DLD1 (cell line): ENCODE results near the gene TMEM88.

Experiments
- in situ Hi-C: cut with HindIII; loops from 2 replicates; pipeline ENCODE4 v1.10.0; 2017; ENCODE audit warnings: low sequenced_read_pairs

The TMEM88 gene

GRCh38 chr17:7843536-7844291, 11.2 kb upstream of the TMEM88 start:
- in situ Hi-C loops = no loop called here

GRCh38 chr17:7844292-7845154, 10.3 kb upstream of the TMEM88 start:
- in situ Hi-C loops = no loop called here

DNA sequence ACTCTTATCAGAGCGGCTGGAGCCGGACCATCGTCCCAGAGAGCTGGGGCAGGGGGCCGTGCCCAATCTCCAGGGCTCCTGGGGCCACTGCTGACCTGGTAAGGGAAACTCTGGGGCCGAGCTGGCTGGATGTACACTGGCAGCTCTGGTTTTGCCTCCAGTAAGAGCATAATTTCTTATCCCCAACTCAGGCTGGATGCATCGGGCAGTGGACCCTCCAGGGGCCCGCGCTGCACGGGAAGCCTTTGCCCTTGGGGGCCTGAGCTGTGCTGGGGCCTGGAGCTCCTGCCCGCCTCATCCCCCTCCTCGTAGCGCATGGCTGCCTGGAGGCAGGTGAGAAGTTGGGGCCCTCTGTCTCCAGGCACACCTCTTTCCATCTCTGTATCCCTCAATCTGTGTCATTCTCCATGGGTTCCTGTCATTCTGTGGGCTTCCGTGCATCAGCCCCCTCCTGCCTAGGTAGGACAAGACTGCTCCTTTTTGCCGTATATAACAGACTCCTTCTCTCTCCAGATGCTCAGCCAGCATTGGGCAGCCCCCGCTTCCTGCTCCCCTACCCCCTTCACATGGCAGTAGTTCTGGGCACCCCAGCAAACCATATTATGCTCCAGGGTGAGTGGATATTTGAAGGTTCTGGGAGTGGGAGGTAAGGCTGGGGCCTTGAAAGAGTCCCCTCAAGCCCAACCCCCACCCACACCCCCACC, 9.4 kb upstream of the TMEM88 start:
- in situ Hi-C loops = no loop called here

DNA sequence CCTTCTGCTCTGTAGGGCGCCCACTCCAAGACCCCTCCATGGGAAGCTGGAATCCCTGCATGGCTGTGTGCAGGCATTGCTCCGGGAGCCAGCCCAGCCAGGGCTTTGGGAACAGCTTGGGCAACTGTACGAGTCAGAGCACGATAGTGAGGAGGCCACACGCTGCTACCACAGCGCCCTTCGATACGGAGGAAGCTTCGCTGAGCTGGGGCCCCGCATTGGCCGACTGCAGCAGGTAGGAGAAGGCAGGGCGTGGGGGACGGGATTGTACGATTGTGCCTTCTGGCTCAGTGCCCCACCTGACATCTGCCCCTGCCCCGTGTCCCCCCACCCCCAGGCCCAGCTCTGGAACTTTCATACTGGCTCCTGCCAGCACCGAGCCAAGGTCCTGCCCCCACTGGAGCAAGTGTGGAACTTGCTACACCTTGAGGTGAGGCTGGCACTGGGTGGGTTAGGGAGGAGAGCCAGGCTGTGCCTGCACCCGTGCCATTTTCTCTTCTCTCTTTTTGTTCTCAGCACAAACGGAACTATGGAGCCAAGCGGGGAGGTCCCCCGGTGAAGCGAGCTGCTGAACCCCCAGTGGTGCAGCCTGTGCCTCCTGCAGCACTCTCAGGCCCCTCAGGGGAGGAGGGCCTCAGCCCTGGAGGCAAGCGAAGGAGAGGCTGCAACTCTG, 8.7 kb upstream of the TMEM88 start:
- in situ Hi-C loops = no loop called here

- in situ Hi-C loops = no loop called here
These were observed 7.9 kb upstream of the TMEM88 start for GRCh38 chr17:7846765-7847661.

DNA sequence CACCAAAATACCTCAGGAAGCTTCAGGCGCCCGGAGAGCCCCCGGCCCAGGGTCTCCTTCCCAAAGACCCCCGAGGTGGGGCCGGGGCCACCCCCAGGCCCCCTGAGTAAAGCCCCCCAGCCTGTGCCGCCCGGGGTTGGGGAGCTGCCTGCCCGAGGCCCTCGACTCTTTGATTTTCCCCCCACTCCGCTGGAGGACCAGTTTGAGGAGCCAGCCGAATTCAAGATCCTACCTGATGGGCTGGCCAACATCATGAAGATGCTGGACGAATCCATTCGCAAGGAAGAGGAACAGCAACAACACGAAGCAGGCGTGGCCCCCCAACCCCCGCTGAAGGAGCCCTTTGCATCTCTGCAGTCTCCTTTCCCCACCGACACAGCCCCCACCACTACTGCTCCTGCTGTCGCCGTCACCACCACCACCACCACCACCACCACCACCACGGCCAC, 6.7 kb upstream of the TMEM88 start:
- in situ Hi-C loops = no loop called here

DNA sequence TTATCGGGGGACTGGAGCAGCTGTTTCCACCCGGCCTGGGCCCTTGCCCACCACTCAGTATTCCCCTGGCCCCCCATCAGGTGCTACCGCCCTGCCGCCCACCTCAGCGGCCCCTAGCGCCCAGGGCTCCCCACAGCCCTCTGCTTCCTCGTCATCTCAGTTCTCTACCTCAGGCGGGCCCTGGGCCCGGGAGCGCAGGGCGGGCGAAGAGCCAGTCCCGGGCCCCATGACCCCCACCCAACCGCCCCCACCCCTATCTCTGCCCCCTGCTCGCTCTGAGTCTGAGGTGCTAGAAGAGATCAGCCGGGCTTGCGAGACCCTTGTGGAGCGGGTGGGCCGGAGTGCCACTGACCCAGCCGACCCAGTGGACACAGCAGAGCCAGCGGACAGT, 6.1 kb upstream of the TMEM88 start:
- in situ Hi-C loops = no loop called here

- in situ Hi-C loops = no loop called here
These were observed 5.6 kb upstream of the TMEM88 start for GRCh38 chr17:7849130-7849750.

DNA sequence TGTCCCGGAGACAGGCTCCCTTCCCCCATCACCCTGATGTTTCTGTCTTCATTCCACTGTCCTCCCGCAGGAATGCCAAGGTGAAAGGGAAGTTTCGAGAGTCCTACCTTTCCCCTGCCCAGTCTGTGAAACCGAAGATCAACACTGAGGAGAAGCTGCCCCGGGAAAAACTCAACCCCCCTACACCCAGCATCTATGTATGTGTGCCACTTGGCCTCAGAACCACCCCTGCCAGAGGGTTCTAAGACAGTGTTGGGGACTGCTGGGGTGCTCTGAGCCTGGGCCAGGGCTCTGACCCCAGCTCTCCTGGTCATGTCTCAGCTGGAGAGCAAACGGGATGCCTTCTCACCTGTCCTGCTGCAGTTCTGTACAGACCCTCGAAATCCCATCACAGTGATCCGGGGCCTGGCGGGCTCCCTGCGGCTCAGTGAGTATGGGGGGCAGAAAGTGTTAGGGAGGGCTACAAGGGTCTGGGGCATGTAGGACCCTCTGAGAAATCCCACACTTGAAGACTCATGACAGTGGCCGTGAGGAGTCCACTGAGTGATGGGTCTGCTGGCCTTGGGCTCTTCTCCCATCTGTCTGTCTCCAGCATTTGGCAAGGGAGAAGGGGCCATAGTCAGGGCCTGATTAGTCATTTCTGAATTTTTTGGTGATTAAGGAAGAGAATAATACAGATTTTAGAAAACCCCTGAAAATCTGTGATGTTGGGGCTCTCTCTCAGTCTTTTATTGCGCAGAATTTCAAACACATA, 4.9 kb upstream of the TMEM88 start:
- in situ Hi-C loops = no loop called here

DNA sequence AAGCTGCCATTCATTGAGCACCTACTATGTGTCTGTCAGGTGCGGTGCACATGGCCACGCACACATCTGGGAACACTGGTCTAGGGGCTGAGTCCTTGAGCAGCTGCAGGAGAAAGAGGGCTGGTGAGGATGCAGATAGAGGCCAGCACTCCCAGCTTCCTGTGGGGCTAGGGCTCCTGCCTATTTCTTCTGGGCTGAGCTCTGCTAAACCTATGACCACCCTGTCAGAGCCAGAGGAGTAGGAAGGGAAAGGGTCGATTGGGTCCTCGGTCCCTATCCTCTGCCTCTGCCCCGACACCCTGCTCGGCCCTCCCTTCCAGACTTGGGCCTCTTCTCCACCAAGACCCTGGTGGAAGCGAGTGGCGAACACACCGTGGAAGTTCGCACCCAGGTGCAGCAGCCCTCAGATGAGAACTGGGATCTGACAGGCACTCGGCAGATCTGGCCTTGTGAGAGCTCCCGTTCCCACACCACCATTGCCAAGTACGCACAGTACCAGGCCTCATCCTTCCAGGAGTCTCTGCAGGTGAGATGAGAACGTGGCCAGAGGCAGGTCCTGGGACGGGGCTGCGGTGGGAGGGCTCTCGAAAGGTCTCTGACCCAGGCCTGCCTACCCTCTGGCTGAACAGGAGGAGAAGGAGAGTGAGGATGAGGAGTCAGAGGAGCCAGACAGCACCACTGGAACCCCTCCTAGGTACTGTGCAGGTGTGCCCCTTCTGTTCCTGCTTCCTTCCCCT, 4.0 kb upstream of the TMEM88 start:
- in situ Hi-C loops = no loop called here

GRCh38 chr17:7851438-7852261, 3.2 kb upstream of the TMEM88 start:
- in situ Hi-C loops = no loop called here

DNA sequence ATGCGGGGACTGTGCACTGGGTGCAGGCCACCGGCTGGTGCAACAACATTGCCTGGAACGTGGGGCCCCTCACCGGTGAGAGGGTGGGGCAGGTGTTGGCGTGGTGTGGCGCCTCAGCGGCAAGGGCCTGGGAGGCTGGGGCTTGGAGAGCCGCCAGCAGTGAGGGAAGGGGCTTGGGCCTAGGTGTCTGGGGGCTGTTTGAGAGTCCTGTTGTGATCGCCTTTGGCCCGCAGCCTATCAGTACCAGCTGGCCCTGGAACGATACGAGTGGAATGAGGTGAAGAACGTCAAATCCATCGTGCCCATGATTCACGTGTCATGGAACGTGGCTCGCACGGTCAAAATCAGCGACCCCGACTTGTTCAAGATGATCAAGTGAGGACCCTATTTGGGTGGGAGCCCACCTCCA, 2.6 kb upstream of the TMEM88 start:
- in situ Hi-C loops = no loop called here

- in situ Hi-C loops = no loop called here
These were observed 1.8 kb upstream of the TMEM88 start for GRCh38 chr17:7852919-7853690.

- in situ Hi-C loops = no loop called here
These were observed 1.2 kb upstream of the TMEM88 start for GRCh38 chr17:7853691-7854038.

DNA sequence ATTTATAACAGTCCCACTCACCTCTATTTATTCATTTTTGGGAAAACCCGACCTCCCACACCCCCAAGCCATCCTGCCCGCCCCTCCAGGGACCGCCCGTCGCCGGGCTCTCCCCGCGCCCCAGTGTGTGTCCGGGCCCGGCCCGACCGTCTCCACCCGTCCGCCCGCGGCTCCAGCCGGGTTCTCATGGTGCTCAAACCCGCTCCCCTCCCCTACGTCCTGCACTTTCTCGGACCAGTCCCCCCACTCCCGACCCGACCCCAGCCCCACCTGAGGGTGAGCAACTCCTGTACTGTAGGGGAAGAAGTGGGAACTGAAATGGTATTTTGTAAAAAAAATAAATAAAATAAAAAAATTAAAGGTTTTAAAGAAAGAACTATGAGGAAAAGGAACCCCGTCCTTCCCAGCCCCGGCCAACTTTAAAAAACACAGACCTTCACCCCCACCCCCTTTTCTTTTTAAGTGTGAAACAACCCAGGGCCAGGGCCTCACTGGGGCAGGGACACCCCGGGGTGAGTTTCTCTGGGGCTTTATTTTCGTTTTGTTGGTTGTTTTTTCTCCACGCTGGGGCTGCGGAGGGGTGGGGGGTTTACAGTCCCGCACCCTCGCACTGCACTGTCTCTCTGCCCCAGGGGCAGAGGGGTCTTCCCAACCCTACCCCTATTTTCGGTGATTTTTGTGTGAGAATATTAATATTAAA, 638 bp upstream of the TMEM88 start:
- in situ Hi-C loops = no loop called here

- in situ Hi-C loops = no loop called here
These were observed 769 bp downstream of the TMEM88 start for GRCh38 chr17:7855660-7856010.
